Hematopoietic multipotent progenitor cell treated with erythropoietin and hydrocortisone succinate and interleukin-3 and kit ligand, for 4 days (in vitro differentiated cells): Measurements from ENCODE around the gene MAGEB18.

Experiments used
- DNase-seq: peaks from one replicate; pipeline ENCODE4 v3.0.0-alpha.2; 2015

MAGEB18 gene

GRCh38 chrX:26138274-26138673, at the start of gene MAGEB18:
TSS of gene MAGEB18 (plus strand) at chrX:26138343. CDS start at chrX:26138986, 643 bp downstream.
- DNase-seq, result no peak

- no peak for DNase-seq
Observed at GRCh38 chrX:26100421-26100920, 37.7 kb upstream of the MAGEB18 start.

GRCh38 chrX:26109142-26109541, 29.0 kb upstream of the MAGEB18 start:
- no peak for DNase-seq

- no peak for DNase-seq
Observed at GRCh38 chrX:26146024-26146423, 7.9 kb downstream of the MAGEB18 start.

- DNase-seq, result no peak
Observed at GRCh38 chrX:26160301-26160700, 22.2 kb downstream of the MAGEB18 start, which contains the start of gene MAGEB6B. TSS of gene MAGEB6B (plus strand) at chrX:26160601. CDS start at chrX:26160601, 0 bp downstream.
